GM12865 (cell line): ENCODE results near the gene ERBB2.

Source experiments
- DNase-seq: peaks from one replicate; pipeline ENCODE4 v3.0.0; 2010; ENCODE audit warnings: low read depth
- H3K4me3 ChIP-seq: 2 replicates; pipeline ENCODE4 v1.5.1; 2011; ENCODE audit warnings: mild to moderate bottlenecking, low read depth, low read length, control low read depth
- CTCF ChIP-seq: IDR thresholded peaks from 2 replicates; pipeline ENCODE4 v1.5.1; 2011; ENCODE audit warnings: low read length, control low read depth, low read depth, inconsistent platforms; ENCODE audit not compliant: insufficient read depth; ENCODE audit errors: missing control alignments

Gene ERBB2

GRCh38 chr17:39661744-39662541, 37.9 kb upstream of the ERBB2 start:
- no peak overlapping the region for H3K4me3 ChIP-seq
- no peak for TF ChIP-seq CTCF
- no peak for DNase-seq

- no peak for DNase-seq
- no peak overlapping the region for H3K4me3 ChIP-seq
- TF ChIP-seq CTCF, result no peak
Observed at GRCh38 chr17:39662551-39663339, 37.1 kb upstream of the ERBB2 start.

- no peak overlapping the region for H3K4me3 ChIP-seq
- DNase-seq, result no peak
- TF ChIP-seq CTCF, result no peak
Observed at GRCh38 chr17:39663340-39663687, 36.5 kb upstream of the ERBB2 start.

- no peak overlapping the region for H3K4me3 ChIP-seq
- TF ChIP-seq CTCF, result no peak
- no peak for DNase-seq
Observed at GRCh38 chr17:39663688-39664580, 35.9 kb upstream of the ERBB2 start.

- H3K4me3 ChIP-seq, result no peak within 1 kb of the TSS
- no peak for TF ChIP-seq CTCF
Observed at GRCh38 chr17:39664581-39665561, 35.0 kb upstream of the ERBB2 start, which contains the start of gene TCAP. Gene TCAP (plus strand): TSS chr17:39665349. CDS start chr17:39665360, 11 bp downstream.

More at GRCh38 chr17:39664581-39665561, 35.0 kb upstream of the ERBB2 start, which contains the start of gene TCAP:
- no peak for DNase-seq
